GM21786 (cell line): ENCODE results near the gene AGBL2.
"Not testable (repeated sequence)": the region's sequence is repeated elsewhere in the genome, so short reads cannot be mapped to it uniquely, and the experiment has no call there.

Source experiments
- ATAC-seq: cut with Tn5 transposase; IDR thresholded peaks from one replicate; pipeline ENCODE4 v1.9.1; 2021; ENCODE audit not compliant: unreplicated experiment

The AGBL2 gene

GRCh38 chr11:47636331-47636730 lies 78.8 kb downstream of the AGBL2 start:
- ATAC-seq, result not testable (repeated sequence)

GRCh38 chr11:47631473-47631872 lies 83.7 kb downstream of the AGBL2 start:
- ATAC-seq, result no peak

- no peak for ATAC-seq
These were observed 87.1 kb downstream of the AGBL2 start for GRCh38 chr11:47628026-47628425.

- ATAC-seq, result no peak
These were observed 88.9 kb downstream of the AGBL2 start for GRCh38 chr11:47626234-47626633.

GRCh38 chr11:47620836-47621378 lies 94.3 kb downstream of the AGBL2 start:
- ATAC-seq, result no peak

GRCh38 chr11:47617417-47617809 lies 97.8 kb downstream of the AGBL2 start:
- no peak for ATAC-seq

- no peak for ATAC-seq
These were observed 98.3 kb downstream of the AGBL2 start for GRCh38 chr11:47616726-47617416.

GRCh38 chr11:47615249-47615648 lies 99.9 kb downstream of the AGBL2 start:
- ATAC-seq, result no peak

- peak; percentile 89 for ATAC-seq
These were observed 103.8 kb downstream of the AGBL2 start for GRCh38 chr11:47611348-47611794.

- ATAC-seq, result no peak
These were observed 105.5 kb downstream of the AGBL2 start for GRCh38 chr11:47609675-47610074.
